Subcutaneous adipose tissue (tissue), 4 donors: ENCODE data around the gene TMEM150C. TPM values are rescaled to one million over a fixed set of nuclear protein-coding genes. Genes with fewer than 3 reads are reported as not detected.

Source experiments
- total RNA-seq, 4 donors: library from RNA; depleted of rRNA; stranded (reverse); fragments of >200 nt; gene quantifications; one replicate each; pipeline ENCODE4 v1.1.0, GENCODE V29; 2016
- TF ChIP-seq, protein P1 (sequence below): fragments of 450-650 bp; IDR thresholded peaks from one replicate; pipeline ENCODE4 v1.5.1; 2016; ENCODE audit warnings: low read depth, mild to moderate bottlenecking, control low read depth, antibody characterized with exemption, moderate library complexity

TMEM150C gene
- 10 to 100 TPM; 24.6 to 39.9 (median 34.8) TPM for total RNA-seq

- TF ChIP-seq, protein P1, sequence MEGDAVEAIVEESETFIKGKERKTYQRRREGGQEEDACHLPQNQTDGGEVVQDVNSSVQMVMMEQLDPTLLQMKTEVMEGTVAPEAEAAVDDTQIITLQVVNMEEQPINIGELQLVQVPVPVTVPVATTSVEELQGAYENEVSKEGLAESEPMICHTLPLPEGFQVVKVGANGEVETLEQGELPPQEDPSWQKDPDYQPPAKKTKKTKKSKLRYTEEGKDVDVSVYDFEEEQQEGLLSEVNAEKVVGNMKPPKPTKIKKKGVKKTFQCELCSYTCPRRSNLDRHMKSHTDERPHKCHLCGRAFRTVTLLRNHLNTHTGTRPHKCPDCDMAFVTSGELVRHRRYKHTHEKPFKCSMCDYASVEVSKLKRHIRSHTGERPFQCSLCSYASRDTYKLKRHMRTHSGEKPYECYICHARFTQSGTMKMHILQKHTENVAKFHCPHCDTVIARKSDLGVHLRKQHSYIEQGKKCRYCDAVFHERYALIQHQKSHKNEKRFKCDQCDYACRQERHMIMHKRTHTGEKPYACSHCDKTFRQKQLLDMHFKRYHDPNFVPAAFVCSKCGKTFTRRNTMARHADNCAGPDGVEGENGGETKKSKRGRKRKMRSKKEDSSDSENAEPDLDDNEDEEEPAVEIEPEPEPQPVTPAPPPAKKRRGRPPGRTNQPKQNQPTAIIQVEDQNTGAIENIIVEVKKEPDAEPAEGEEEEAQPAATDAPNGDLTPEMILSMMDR: no peak
Measured at GRCh38 chr4:82561786-82562563, at the start of gene TMEM150C. Gene TMEM150C (minus strand): TSS chr4:82561988. CDS start chr4:82504657, 57,331 bp downstream.

- TF ChIP-seq, protein P1: no peak
Measured at GRCh38 chr4:82611527-82611926, 49.7 kb upstream of the TMEM150C start.

DNA sequence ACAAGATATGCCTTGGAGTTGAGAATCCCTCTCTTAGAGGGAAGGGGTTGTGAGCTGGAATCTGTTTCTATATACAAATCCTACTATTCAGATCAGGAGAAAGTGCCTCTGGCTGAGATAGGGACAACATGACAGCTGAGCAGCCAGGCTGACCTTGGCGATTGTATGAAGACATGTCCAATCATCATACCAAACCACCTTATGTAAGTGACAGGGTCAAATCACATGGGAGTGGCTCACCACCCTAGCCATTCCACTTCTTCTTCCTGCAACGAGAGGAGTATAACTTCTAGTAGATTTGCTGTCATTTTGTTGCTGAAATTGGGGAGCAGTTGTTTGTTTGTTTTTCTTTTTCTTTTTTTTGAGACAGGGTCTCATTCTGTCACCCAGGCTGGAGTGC, 48.3 kb upstream of the TMEM150C start:
- TF ChIP-seq, protein P1: no peak

DNA sequence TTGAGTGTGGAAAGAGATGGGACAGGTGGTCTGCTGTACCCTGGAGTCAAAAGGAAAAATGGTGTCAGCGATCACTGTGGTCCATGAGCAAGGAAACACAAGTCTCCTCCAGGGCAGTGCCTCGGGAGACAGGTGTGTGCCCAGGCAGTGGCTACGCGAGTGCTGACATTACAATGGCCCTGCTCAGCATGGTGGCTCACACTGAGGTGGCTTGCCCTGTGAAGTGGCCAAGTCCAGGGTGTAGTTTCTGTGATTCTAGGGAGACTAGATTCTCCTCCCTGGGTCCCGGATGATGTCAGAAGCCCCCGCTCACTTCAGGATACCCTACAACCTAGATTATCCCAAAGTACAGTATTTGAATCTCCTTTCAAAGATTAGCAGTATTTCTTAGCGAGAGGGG, 44.8 kb upstream of the TMEM150C start:
- TF ChIP-seq, protein P1: no peak

GRCh38 chr4:82604522-82604921, 42.7 kb upstream of the TMEM150C start:
- TF ChIP-seq, protein P1: no peak

GRCh38 chr4:82601242-82602015, 39.6 kb upstream of the TMEM150C start:
- TF ChIP-seq, protein P1: no peak

DNA sequence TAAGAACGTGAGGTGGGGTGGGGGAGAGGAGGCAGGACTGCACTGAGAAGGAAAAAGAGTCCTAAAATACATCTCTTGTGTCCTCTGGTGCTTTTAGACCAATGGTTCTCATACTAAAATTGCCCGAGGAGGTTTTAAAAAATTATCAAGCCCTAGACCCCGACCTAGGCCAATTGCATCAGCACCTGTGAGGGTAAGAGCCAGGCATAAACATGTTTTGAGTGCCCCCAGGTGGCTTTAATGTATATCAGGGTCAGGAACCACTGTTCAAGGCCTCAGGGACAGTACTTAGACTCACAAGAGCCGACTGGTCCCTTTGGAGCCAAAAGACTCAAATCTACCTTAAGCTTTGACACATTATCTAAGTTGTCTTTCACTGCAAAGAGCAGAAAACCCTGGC, 37.5 kb upstream of the TMEM150C start:
- TF ChIP-seq, protein P1: no peak
